Measurements from ENCODE around the gene DPYSL4. TPM values are rescaled to one million over a fixed set of nuclear protein-coding genes. Genes with fewer than 3 reads are reported as not detected.

Gene DPYSL4
- total RNA-seq, 1 experiment from 2014 or later, result 0.21 TPM

DNA sequence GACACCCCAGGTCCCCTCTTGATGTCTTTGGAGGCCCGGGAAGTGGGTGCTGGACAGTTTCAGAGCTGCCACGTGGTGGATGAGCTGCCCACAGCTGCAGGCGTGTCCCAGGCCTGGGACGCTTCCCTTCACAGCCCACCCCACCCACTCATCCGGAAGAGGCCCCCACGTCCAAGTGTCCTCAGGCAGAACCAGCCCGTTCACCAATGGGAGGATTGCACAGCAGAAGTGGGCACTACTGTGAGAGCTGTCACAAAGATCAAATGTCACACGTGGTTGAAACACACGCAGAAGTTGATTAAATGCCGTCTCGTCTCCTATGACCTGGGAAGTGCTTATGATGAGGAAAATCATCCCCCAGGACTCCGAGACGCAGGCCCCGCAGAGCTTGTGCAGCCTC lies 68.1 kb downstream of the DPYSL4 start:
- no peaks in the 10 kb centered on the region for H3K4me1 Mint-ChIP-seq (ENCODE audit: insufficient read depth, unreplicated experiment)
- CTCF ChIA-PET, result interaction anchor here (0.5 kb wide), 1 partner anchor 170 kb away, joined by 3 read pairs; no protein-coding TSS in a partner anchor
- H3K9me3 Mint-ChIP-seq (ENCODE audit: unreplicated experiment), result no peaks in the 10 kb centered on the region
- BruUV-seq (replicated peaks), result no TSS peak
- H3K4me3 Mint-ChIP-seq (ENCODE audit: unreplicated experiment), result no peak overlapping the region
- POLR2A ChIA-PET, result no interaction called here
- DNase-seq (ENCODE audit: unreplicated experiment), result no peak
- intact Hi-C loops (cut with micrococcal nuclease), result no loop called here
- TF ChIP-seq, protein P1, sequence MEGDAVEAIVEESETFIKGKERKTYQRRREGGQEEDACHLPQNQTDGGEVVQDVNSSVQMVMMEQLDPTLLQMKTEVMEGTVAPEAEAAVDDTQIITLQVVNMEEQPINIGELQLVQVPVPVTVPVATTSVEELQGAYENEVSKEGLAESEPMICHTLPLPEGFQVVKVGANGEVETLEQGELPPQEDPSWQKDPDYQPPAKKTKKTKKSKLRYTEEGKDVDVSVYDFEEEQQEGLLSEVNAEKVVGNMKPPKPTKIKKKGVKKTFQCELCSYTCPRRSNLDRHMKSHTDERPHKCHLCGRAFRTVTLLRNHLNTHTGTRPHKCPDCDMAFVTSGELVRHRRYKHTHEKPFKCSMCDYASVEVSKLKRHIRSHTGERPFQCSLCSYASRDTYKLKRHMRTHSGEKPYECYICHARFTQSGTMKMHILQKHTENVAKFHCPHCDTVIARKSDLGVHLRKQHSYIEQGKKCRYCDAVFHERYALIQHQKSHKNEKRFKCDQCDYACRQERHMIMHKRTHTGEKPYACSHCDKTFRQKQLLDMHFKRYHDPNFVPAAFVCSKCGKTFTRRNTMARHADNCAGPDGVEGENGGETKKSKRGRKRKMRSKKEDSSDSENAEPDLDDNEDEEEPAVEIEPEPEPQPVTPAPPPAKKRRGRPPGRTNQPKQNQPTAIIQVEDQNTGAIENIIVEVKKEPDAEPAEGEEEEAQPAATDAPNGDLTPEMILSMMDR (IDR thresholded peaks at IDR 0.05; ENCODE audit: unreplicated experiment), result no peak
- no peaks in the 10 kb centered on the region for H3K36me3 Mint-ChIP-seq (ENCODE audit: insufficient read depth, unreplicated experiment)
- no peaks in the 10 kb centered on the region for H3K27me3 Mint-ChIP-seq (ENCODE audit: insufficient read depth, unreplicated experiment)
- no peak overlapping the region for H3K27ac Mint-ChIP-seq (ENCODE audit: low read depth, unreplicated experiment)

Other genes with a start within 250 kb of the DPYSL4 start
- gene BNIP3, start 205.0 kb upstream of the DPYSL4 start, total RNA-seq (2022), result 47.0 and 53.0 TPM in 2 replicates
- not detected in 2 replicates for gene JAKMIP3, start 121.0 kb upstream of the DPYSL4 start, total RNA-seq (2022)
- gene STK32C, start 121.0 kb downstream of the DPYSL4 start, total RNA-seq (2022), result 20.7 and 21.2 TPM in 2 replicates
- gene LRRC27, start 145.2 kb downstream of the DPYSL4 start, total RNA-seq (2022), result 9.1 and 10.4 TPM in 2 replicates
- gene PWWP2B, start 210.3 kb downstream of the DPYSL4 start, total RNA-seq (2022), result 10.0 and 13.0 TPM in 2 replicates

All from MCF 10A (cell line).